Stimulated activated effector memory CD8-positive, alpha-beta T cell treated with anti-CD3 and anti-CD28 coated beads, Interleukin-12 subunit alpha, Interleukin-12 subunit beta, amount 100 ng/mL, for 72 hours (primary cell): ENCODE results near the gene FMNL2.

ENCODE experiments used
- ATAC-seq: fragments of 150-1000 bp; cut with Tn5 transposase; 2 replicates; pipeline ENCODE4 v1.10.0; 2021
- DNase-seq, 2 donors: peaks; one replicate each; pipeline ENCODE4 v3.0.0; 2021 to 2022; ENCODE audit warnings: low spot score in 2 of 2
- H3K27ac Mint-ChIP-seq: one replicate; pipeline ENCODE4 v1.8.0; 2022; ENCODE audit warnings: mild to moderate bottlenecking, mixed read lengths
- H3K36me3 Mint-ChIP-seq: one replicate; pipeline ENCODE4 v1.8.0; 2022; ENCODE audit warnings: mild to moderate bottlenecking, mixed read lengths
- H3K4me1 Mint-ChIP-seq: one replicate; pipeline ENCODE4 v1.8.0; 2022; ENCODE audit warnings: mixed read lengths
- H3K4me3 Mint-ChIP-seq: one replicate; pipeline ENCODE4 v1.8.0; 2022; ENCODE audit warnings: mild to moderate bottlenecking, mixed read lengths
- H3K9me3 Mint-ChIP-seq: one replicate; pipeline ENCODE4 v1.8.0; 2022; ENCODE audit warnings: mixed read lengths

The FMNL2 gene

DNA sequence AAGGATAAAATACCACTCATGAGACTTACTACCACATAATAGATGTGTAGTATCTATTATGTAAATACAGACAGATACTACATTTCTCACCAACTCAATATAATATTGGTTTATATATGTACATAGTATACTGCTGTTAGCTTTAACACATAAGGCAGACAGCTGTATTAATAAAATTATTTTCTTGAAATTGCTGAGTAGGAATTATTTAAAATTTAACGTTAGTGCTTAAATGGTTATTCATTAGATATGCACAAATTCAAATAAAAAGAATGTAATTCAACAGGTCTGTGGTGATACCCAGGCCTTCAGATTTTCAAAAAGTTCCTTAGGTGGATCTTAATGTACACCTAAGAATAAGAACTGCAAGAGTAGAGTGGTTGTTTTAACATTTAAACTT, 323.2 kb downstream of the FMNL2 start:
- Mint-ChIP-seq H3K27ac (no peak overlapping the region), H3K4me1 (peaks cover 17% of the 10 kb centered on the region), H3K4me3 (no peak overlapping the region), H3K36me3 (peaks cover 100% of the 10 kb centered on the region), H3K9me3 (no peaks in the 10 kb centered on the region)
- DNase-seq (no peak), ATAC-seq (no peak)

DNA sequence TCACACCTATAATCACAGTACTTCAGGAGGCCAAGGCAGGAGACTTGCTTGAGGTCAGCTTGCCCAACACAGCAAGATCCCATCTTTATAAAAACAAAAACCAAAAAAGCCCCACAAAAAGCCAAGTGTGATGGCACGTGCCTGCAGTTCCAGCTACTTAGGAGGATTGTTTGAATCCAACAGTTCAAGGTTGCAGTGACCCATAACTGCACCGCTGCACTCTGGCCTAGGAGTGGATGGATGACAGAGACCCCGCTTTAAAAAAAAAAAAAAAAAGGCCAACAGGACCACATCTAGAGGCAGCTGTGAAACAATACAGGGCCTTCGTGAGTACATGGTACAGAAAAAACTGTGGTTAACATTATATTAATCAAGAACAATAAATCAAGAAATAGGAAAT, 326.1 kb downstream of the FMNL2 start:
- Mint-ChIP-seq H3K4me3 (no peak overlapping the region), H3K9me3 (no peaks in the 10 kb centered on the region), H3K27ac (peak overlapping the region; percentile 63), H3K36me3 (peaks cover 100% of the 10 kb centered on the region), H3K4me1 (peaks cover 15% of the 10 kb centered on the region)
- DNase-seq, result no peak
- no peak for ATAC-seq

DNA sequence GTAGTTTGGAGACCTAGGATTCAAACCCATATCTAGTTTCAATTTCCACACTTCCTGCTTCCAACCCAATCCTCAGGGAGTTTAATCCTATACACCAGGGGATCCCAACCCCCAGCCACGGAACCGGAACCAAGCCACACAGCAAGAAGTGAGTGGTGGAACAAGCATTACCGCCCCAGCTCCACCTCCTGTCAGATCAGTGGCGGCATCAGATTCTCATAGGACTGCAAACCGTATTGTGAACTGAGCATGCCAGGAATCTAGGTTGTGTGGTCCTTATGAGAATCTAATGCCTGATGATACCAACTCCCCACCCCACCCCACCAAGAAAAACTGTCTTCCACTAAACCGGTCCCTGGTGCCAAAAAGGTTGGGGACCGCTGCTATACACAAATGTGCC, 329.8 kb downstream of the FMNL2 start:
- H3K4me1 Mint-ChIP-seq, result no peaks in the 10 kb centered on the region
- DNase-seq (no peak), ATAC-seq (no peak)
- H3K4me3 Mint-ChIP-seq, result no peak overlapping the region
- H3K9me3 Mint-ChIP-seq, result no peaks in the 10 kb centered on the region
- peaks cover 100% of the 10 kb centered on the region for H3K36me3 Mint-ChIP-seq
- peak overlapping the region; percentile 8 for H3K27ac Mint-ChIP-seq

DNA sequence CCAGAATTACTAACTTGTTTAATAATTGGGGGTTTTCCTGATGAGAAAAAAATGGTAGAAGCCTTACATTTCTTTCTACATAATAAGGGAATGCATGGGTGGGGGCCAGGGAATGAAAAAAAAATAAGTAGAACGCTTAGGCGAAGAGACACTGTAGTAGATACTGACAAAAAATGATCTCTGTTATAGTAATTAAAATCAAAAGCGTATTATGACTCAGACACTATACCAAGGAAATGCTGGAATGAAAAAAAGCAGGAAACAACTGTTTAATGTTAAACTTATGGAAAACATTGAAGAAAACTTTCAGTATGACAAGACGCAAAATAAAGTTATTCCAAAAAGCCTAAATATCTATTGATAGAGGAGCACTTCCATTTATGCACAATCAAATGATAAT, 339.4 kb downstream of the FMNL2 start:
- DNase-seq (no peak), ATAC-seq (no peak)
- H3K36me3 Mint-ChIP-seq, result peaks cover 100% of the 10 kb centered on the region
- H3K9me3 Mint-ChIP-seq, result no peaks in the 10 kb centered on the region
- no peak overlapping the region for H3K4me3 Mint-ChIP-seq
- H3K4me1 Mint-ChIP-seq, result peaks cover 6% of the 10 kb centered on the region
- no peak overlapping the region for H3K27ac Mint-ChIP-seq

DNA sequence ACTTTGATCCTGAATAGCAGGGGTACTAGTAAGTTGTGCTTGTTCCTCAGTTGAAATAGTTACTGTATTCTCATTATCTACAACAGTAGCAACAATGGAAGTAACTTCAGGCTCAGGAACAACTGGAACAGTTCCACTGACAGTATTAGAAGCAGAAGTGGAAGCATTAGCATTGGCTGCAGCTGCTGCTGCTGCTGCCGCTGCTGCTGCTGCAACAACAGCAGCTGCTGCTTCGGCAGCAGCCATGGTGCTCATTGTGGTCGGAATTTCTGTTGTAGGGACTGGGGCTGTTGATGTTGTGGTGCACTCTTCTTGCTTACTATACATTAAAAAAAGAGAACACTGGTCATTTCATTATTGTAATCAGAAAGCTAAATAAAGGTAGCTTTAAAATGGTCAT, 341.5 kb downstream of the FMNL2 start:
- no peak for ATAC-seq

DNA sequence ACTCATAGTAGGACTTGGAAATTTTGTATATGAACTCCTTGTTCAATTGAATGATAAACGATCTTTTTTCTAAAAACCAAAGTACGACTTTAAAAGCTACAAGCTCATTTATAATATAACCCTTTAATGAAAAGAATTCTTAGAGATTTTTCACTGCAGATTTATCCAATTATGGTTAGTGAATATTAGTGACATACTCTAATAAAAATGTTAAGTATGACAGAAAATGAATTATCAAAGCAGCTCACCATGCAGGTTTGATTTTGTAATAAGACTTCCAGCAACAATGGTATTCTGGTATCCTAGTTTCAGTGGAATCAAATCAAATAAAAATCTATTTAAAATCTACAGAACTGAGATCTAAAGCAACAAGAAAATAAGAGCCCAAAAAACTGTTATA, 343.8 kb downstream of the FMNL2 start:
- H3K4me1 Mint-ChIP-seq, result peaks cover 6% of the 10 kb centered on the region
- peaks cover 79% of the 10 kb centered on the region for H3K36me3 Mint-ChIP-seq
- H3K9me3 Mint-ChIP-seq, result no peaks in the 10 kb centered on the region
- no peak overlapping the region for H3K27ac Mint-ChIP-seq
- ATAC-seq (no peak), DNase-seq (no peak)
- no peak overlapping the region for H3K4me3 Mint-ChIP-seq

More for the DNA sequence above, 341.5 kb downstream of the FMNL2 start:
- peaks cover 6% of the 10 kb centered on the region for H3K4me1 Mint-ChIP-seq
- DNase-seq, result no peak
- no peak overlapping the region for H3K4me3 Mint-ChIP-seq
- H3K36me3 Mint-ChIP-seq, result peaks cover 100% of the 10 kb centered on the region
- no peaks in the 10 kb centered on the region for H3K9me3 Mint-ChIP-seq
- H3K27ac Mint-ChIP-seq, result no peak overlapping the region

DNA sequence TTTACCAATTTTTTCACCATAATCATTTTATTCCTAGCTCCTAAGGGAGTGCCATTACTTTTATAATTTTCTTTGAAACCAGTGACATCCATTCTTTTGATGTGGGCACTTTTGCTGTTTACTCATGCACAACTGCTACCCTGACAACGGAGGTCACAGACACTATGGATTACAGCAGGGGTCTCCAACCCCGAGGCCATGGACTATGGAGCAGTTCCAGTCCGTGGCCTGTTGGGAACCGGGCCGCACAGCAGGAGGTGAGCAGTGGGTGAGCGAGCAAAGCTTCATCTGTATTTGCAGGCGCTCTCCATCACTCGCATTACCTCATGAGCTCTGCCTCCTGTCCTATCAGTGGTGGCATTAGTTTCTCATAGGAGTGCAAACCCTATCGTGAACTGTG, 347.7 kb downstream of the FMNL2 start:
- H3K4me3 Mint-ChIP-seq, result no peak overlapping the region
- H3K27ac Mint-ChIP-seq, result no peak overlapping the region
- DNase-seq, result no peak
- H3K9me3 Mint-ChIP-seq, result no peaks in the 10 kb centered on the region
- H3K36me3 Mint-ChIP-seq, result peaks cover 73% of the 10 kb centered on the region
- peaks cover 22% of the 10 kb centered on the region for H3K4me1 Mint-ChIP-seq
- ATAC-seq, result no peak

DNA sequence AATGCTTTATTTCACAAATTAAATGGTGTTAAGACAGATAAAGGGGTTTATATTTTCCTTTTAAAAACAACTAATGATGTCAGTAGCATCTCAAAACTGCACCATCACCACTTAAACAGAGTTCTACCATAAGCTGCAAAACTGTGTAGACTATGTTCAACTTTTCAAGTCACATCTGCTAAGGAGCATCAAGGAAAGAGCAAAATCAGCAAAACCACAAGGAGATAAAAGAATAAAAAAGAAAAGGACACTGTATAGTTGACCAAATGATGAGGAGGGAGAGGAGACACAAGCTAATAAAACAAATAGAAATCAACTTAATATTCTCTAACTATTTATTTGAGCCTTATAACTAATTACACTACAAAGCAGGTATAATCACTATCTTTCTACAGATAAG, 348.4 kb downstream of the FMNL2 start:
- peaks cover 22% of the 10 kb centered on the region for H3K4me1 Mint-ChIP-seq
- no peak overlapping the region for H3K4me3 Mint-ChIP-seq
- no peak overlapping the region for H3K27ac Mint-ChIP-seq
- H3K36me3 Mint-ChIP-seq, result peaks cover 73% of the 10 kb centered on the region
- no peak for DNase-seq
- H3K9me3 Mint-ChIP-seq, result no peaks in the 10 kb centered on the region
- ATAC-seq, result no peak

DNA sequence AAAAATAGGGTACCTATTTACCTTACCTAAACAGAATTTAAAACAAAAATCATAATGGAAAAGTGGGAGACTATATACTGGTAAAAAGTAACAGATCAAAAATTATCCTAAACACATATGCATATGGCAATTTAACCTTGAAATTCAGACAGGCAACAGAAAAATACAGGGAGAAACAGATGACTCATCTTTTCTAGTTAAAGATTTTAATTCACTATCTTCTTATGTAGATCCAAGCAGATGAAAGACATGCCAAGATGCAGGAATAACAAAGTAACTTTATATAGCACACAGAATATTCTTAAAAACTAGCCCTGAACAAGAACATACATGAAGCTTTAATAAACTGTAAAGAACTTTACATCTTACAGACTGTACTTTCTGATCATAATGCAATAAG, 351.3 kb downstream of the FMNL2 start:
- peaks cover 73% of the 10 kb centered on the region for H3K36me3 Mint-ChIP-seq
- no peak for ATAC-seq
- H3K4me3 Mint-ChIP-seq, result no peak overlapping the region
- H3K9me3 Mint-ChIP-seq, result no peaks in the 10 kb centered on the region
- no peak overlapping the region for H3K27ac Mint-ChIP-seq
- DNase-seq, result no peak
- peaks cover 22% of the 10 kb centered on the region for H3K4me1 Mint-ChIP-seq

DNA sequence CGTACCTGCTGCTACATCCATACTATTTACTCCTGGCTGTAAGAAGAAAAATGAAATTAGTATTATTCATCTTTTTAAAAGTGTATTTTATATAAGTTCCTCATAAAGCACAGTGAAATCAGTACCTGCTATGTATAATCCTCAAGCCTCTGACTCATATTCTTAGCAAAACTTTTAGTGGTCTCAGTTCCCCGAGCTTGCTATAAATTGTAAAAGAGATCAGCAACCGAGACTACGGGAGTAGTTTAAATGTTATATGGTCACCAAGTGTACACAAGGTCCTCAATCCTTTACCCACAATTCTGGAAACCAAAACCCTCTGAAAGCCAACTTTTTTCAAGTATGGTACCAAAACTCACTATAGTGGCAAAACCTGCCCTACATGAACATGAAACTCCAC, 358.1 kb downstream of the FMNL2 start:
- Mint-ChIP-seq H3K9me3 (no peaks in the 10 kb centered on the region), H3K27ac (peak overlapping the region; percentile 90), H3K4me3 (peak overlapping the region; percentile 70), H3K4me1 (peaks cover 26% of the 10 kb centered on the region), H3K36me3 (peaks cover 65% of the 10 kb centered on the region)
- ATAC-seq (peak; percentile 94), DNase-seq (no peak)

DNA sequence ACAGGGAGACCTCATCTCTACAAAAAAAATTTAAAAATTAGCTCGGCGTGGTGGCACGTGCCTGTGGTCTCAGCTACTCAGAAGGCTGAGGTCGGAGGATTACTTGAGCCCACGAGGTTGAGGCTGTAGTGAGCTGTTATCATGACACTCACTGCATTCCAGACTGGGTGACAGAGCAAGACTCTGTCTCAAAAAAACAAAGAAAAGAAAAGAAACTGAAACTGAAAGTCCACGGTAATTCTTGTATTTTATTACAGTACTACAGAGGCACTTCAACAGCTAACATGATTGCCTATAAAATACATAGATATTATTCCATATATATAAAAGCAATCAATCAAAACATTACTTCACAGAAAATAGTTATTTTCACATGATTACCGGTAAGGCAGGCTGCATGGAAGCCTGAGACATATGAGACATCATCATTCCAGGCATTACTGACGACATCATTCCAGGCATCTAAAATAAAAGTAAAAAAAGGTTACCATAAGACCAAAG, 359.2 kb downstream of the FMNL2 start:
- DNase-seq, result peak; percentile 9 to 63
- Mint-ChIP-seq H3K9me3 (no peaks in the 10 kb centered on the region), H3K27ac (peak overlapping the region; percentile 90), H3K36me3 (peaks cover 53% of the 10 kb centered on the region), H3K4me3 (peak overlapping the region; percentile 70), H3K4me1 (peaks cover 26% of the 10 kb centered on the region)
- peak; percentile 89 for ATAC-seq

DNA sequence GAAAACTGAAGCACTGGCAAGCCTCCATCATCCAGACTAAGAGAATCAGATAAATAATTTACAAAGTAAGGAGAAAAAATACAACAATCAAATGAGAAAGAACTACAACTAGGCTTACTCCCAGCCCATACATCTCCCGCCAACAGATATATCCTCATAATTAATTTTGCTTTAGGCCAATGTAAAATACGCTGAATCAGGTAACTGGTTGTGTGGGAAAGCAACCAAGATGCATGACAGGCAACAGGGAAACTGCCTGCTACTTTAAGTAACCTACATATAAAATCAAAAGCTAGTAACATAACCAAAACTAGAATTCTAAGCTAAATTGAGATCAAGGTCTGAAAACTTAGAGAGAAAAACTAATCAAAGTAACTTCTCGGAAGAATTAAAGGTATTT, 360.8 kb downstream of the FMNL2 start:
- DNase-seq (no peak), ATAC-seq (no peak)
- Mint-ChIP-seq H3K4me1 (peaks cover 31% of the 10 kb centered on the region), H3K4me3 (no peak overlapping the region), H3K36me3 (peaks cover 37% of the 10 kb centered on the region), H3K27ac (no peak overlapping the region), H3K9me3 (no peaks in the 10 kb centered on the region)

DNA sequence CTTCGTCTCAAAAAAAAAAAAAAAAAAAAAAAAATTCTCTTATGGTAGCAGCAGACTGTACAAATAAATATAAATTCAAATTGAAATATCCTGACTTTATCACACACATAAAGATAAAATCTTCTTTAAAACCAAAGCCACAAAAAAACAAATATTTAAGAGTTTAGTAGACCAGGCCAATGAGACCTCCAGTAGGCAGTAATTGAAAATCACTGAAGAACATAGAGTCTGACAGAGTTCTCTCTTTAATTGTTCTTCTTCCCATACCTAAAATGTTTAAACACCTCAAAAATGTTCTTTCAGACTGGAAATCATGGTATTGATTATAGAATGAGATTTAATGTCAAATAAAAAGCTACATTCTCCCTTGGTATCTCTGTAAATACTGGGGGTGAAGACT, 361.5 kb downstream of the FMNL2 start:
- H3K9me3 Mint-ChIP-seq, result no peaks in the 10 kb centered on the region
- DNase-seq (no peak), ATAC-seq (no peak)
- no peak overlapping the region for H3K27ac Mint-ChIP-seq
- H3K36me3 Mint-ChIP-seq, result peaks cover 30% of the 10 kb centered on the region
- peaks cover 37% of the 10 kb centered on the region for H3K4me1 Mint-ChIP-seq
- no peak overlapping the region for H3K4me3 Mint-ChIP-seq
